ENCODE measurements around the gene GID8.

- TF ChIP-seq BHLHE40 (IDR thresholded peaks at IDR 0.05; ENCODE audit: low read depth, low read length) (no peak), CTCF (conservative IDR thresholded peaks at IDR 0.05; ENCODE audit: low read depth, low read length) (no peak), MAFK (IDR thresholded peaks at IDR 0.05; ENCODE audit: low read depth, low read length) (no peak), POLR2A (IDR thresholded peaks at IDR 0.05; ENCODE audit: low read depth, low read length) (no peak)
These were observed 21.1 kb upstream of the GID8 start for GRCh38 chr20:62916703-62917476.

Data from IMR-90 (cell line).